C4-2B (cell line): ENCODE measurements around the gene TAGLN2.
A peak's percentile ranks its signal among the peaks of the same experiment; 100 is the strongest.

Experiments used
- H3K27ac ChIP-seq: fragments of 450-650 bp; 2 replicates; pipeline ENCODE4 v1.5.1; 2017
- ZFX ChIP-seq: fragments of 450-650 bp; IDR thresholded peaks from 2 replicates; pipeline ENCODE4 v1.6.1; 2017
- TF ChIP-seq, protein P1 (sequence below): fragments of 450-650 bp; conservative IDR thresholded peaks from 2 replicates; pipeline ENCODE4 v1.5.1; 2017; ENCODE audit warnings: mild to moderate bottlenecking

The TAGLN2 gene

DNA sequence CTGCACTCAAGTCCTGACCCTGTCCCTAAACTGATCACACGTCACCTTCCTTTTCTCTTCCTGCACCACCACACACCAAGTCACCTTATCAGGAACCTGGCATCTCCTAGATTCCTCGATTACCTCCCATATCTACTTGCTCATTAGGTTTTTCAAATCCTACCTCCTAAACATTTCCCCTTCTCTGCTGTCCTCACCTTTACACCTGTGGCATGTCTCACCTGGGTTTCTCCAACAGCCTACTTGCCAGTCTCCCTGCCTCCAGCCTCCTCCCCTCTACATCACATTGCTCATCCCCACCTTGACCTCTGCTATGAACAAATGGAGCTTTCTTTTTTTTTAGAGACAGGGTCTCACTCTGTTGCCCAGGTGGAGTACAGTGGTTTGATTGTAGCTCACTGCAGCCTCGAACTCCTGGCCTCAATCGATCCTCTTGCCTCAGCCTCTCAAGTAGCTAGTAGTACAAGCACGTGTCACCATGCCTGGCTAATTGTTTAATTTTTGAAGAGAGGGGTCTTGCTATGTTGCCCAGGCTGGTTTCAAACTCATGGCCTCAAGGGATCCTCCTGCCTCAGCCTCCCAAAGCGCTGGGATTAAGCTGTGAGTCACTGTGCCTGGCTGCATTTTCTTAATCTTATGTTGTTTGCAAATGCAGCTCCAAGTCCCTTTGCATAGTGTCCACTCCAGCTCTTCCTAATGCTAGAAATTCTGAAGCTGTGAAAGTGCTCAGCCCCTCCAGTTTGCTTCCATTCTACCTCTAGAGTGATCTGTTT lies 13.8 kb upstream of the TAGLN2 start:
- no peak overlapping the region for H3K27ac ChIP-seq
- TF ChIP-seq, protein P1, sequence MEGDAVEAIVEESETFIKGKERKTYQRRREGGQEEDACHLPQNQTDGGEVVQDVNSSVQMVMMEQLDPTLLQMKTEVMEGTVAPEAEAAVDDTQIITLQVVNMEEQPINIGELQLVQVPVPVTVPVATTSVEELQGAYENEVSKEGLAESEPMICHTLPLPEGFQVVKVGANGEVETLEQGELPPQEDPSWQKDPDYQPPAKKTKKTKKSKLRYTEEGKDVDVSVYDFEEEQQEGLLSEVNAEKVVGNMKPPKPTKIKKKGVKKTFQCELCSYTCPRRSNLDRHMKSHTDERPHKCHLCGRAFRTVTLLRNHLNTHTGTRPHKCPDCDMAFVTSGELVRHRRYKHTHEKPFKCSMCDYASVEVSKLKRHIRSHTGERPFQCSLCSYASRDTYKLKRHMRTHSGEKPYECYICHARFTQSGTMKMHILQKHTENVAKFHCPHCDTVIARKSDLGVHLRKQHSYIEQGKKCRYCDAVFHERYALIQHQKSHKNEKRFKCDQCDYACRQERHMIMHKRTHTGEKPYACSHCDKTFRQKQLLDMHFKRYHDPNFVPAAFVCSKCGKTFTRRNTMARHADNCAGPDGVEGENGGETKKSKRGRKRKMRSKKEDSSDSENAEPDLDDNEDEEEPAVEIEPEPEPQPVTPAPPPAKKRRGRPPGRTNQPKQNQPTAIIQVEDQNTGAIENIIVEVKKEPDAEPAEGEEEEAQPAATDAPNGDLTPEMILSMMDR = no peak
- TF ChIP-seq ZFX = no peak

- H3K27ac ChIP-seq = no peak overlapping the region
- TF ChIP-seq, protein P1 = no peak
- no peak for TF ChIP-seq ZFX
These were observed 13.0 kb upstream of the TAGLN2 start for GRCh38 chr1:159938211-159938852.

GRCh38 chr1:159937054-159937750 lies 11.9 kb upstream of the TAGLN2 start:
- TF ChIP-seq ZFX = no peak
- TF ChIP-seq, protein P1 = no peak
- no peak overlapping the region for H3K27ac ChIP-seq

DNA sequence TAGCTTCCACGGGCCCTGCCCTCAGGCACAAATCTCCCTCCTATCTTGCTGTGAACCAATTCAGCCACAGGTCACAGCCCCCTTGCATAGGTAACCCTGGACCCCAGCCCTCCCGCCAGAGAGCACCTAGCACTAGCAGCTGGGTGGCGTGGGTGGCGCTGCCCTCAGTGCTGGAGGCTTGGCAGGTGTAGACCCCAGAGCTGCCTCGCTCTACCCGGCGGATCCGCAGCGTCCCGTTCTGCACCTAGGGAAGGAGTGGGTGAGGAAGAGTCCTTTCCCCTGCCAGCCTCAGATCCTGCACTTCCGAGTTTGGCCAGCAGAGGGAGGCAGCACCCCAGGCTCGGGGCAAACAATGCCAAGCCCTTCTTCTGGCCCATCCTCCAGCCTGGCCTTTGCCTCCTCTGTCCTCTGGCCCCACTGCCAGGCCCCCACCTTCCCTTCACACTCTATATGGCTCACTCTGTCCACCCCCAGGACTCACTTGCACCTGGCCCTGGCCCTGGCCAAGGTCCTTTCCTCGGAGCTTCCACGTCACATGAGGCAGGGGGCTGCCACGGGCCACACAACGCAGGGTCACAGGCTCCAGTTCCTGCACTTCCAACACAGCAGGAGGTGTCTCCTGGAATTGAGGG lies 11.1 kb upstream of the TAGLN2 start:
- TF ChIP-seq, protein P1 = peak; percentile 95
- TF ChIP-seq ZFX = no peak
- H3K27ac ChIP-seq = no peak overlapping the region

DNA sequence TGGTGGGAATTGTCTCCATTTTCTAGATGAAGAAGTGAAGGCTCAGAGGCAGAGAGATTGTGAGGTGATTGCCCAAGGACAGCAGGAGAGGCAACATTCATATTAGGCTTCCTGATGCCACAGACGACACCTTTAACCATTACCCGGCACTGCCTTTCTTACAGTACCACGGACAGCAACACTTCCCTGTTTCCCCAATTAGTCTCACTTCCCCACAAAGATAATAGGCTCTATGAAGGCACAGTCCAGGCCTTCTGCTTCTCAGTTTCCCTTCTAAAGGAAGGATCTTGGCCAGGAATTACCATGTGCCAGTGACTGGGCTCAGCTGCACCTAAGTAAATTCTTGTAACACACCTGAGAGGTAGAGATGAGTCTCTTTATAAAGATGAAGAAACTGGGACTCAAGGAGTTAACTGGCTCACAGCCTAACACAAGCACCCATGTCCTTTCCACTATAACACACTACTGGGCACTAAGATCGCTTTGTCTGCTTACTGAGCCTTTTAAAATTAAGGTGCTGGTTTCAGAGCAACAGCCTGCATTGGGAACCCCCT lies 10.5 kb upstream of the TAGLN2 start:
- H3K27ac ChIP-seq = no peak overlapping the region
- TF ChIP-seq ZFX = no peak
- TF ChIP-seq, protein P1 = no peak

- no peak overlapping the region for H3K27ac ChIP-seq
- no peak for TF ChIP-seq ZFX
- TF ChIP-seq, protein P1 = no peak
These were observed 10.0 kb upstream of the TAGLN2 start for GRCh38 chr1:159935305-159935704.
